B cell (primary cell): ENCODE measurements around the gene PC.

Experiments used
- EZH2 ChIP-seq: IDR thresholded peaks from 2 replicates; pipeline ENCODE4 v1.6.1; 2012; ENCODE audit warnings: borderline replicate concordance, low read depth, mild to moderate bottlenecking, moderate library complexity, low read length; ENCODE audit not compliant: insufficient read depth, poor library complexity, severe bottlenecking
- TF ChIP-seq, protein P1 (sequence below): fragments of 200-600 bp; IDR thresholded peaks from one replicate; pipeline ENCODE4 v1.8.0; 2022; ENCODE audit warnings: antibody characterized with exemption, mild to moderate bottlenecking

- TF ChIP-seq, protein P1, sequence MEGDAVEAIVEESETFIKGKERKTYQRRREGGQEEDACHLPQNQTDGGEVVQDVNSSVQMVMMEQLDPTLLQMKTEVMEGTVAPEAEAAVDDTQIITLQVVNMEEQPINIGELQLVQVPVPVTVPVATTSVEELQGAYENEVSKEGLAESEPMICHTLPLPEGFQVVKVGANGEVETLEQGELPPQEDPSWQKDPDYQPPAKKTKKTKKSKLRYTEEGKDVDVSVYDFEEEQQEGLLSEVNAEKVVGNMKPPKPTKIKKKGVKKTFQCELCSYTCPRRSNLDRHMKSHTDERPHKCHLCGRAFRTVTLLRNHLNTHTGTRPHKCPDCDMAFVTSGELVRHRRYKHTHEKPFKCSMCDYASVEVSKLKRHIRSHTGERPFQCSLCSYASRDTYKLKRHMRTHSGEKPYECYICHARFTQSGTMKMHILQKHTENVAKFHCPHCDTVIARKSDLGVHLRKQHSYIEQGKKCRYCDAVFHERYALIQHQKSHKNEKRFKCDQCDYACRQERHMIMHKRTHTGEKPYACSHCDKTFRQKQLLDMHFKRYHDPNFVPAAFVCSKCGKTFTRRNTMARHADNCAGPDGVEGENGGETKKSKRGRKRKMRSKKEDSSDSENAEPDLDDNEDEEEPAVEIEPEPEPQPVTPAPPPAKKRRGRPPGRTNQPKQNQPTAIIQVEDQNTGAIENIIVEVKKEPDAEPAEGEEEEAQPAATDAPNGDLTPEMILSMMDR, result no peak
- no peak for TF ChIP-seq EZH2
Measured at GRCh38 chr11:67002921-67003411, 44.8 kb upstream of the PC start.
